ENCODE data around the gene TEC. TPM values are rescaled to one million over a fixed set of nuclear protein-coding genes. Genes with fewer than 3 reads are reported as not detected.
"Not testable (repeated sequence)": the region's sequence is repeated elsewhere in the genome, so short reads cannot be mapped to it uniquely, and the experiment has no call there.

Gene TEC
- total RNA-seq, 1 experiment from 2014 or later: 0.67 TPM

DNA sequence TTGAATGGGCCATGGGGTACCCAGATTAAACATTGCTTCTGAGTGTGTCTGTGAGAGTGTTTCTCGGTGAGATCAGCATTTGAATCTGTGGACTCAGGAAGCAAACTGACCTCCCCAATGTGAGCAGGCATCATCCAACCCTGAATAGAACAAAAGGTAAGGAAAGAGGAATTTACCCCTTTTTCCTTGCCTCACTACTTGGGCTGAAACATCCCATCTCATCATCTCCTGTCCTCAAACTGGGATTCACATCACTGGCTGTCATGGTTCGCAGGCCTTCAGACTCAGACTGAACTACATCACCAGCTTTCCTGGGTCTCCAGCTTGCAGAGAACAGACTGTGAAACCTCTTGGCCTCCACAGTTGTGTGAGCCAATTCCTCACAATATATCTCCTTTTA is 47.1 kb downstream of the TEC start:
- ChIA-PET POLR2A (no interaction called here), CTCF (no interaction called here)
- Histone ChIP-seq H3K9me3 (ENCODE audit: control insufficient read depth, insufficient read depth, low read depth, low read length) (no peaks in the 10 kb centered on the region), H3K4me3 (ENCODE audit: low read depth in 2 of 2, low read length in 2 of 2) (no peak overlapping the region), H3K27ac (ENCODE audit: low read length) (no peak overlapping the region), H3K36me3 (ENCODE audit: control insufficient read depth, insufficient read depth, low read length) (no peaks in the 10 kb centered on the region), H3K27me3 (ENCODE audit: control insufficient read depth, insufficient read depth, low read length) (no peaks in the 10 kb centered on the region), H3K4me1 (ENCODE audit: control insufficient read depth, insufficient read depth, low read length) (no peaks in the 10 kb centered on the region)
- TF ChIP-seq, protein P1, sequence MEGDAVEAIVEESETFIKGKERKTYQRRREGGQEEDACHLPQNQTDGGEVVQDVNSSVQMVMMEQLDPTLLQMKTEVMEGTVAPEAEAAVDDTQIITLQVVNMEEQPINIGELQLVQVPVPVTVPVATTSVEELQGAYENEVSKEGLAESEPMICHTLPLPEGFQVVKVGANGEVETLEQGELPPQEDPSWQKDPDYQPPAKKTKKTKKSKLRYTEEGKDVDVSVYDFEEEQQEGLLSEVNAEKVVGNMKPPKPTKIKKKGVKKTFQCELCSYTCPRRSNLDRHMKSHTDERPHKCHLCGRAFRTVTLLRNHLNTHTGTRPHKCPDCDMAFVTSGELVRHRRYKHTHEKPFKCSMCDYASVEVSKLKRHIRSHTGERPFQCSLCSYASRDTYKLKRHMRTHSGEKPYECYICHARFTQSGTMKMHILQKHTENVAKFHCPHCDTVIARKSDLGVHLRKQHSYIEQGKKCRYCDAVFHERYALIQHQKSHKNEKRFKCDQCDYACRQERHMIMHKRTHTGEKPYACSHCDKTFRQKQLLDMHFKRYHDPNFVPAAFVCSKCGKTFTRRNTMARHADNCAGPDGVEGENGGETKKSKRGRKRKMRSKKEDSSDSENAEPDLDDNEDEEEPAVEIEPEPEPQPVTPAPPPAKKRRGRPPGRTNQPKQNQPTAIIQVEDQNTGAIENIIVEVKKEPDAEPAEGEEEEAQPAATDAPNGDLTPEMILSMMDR (IDR thresholded peaks at IDR 0.05): no peak
- TF ChIP-seq SIN3A (IDR thresholded peaks at IDR 0.05; ENCODE audit: borderline replicate concordance, insufficient read depth, low read depth, low read length) (no peak), TCF7L2 (IDR thresholded peaks at IDR 0.05; ENCODE audit: low read depth, low read length) (no peak), POLR2AphosphoS5 (IDR thresholded peaks at IDR 0.05; ENCODE audit: low read depth, low read length) (no peak)
- TF ChIP-seq, protein P2, sequence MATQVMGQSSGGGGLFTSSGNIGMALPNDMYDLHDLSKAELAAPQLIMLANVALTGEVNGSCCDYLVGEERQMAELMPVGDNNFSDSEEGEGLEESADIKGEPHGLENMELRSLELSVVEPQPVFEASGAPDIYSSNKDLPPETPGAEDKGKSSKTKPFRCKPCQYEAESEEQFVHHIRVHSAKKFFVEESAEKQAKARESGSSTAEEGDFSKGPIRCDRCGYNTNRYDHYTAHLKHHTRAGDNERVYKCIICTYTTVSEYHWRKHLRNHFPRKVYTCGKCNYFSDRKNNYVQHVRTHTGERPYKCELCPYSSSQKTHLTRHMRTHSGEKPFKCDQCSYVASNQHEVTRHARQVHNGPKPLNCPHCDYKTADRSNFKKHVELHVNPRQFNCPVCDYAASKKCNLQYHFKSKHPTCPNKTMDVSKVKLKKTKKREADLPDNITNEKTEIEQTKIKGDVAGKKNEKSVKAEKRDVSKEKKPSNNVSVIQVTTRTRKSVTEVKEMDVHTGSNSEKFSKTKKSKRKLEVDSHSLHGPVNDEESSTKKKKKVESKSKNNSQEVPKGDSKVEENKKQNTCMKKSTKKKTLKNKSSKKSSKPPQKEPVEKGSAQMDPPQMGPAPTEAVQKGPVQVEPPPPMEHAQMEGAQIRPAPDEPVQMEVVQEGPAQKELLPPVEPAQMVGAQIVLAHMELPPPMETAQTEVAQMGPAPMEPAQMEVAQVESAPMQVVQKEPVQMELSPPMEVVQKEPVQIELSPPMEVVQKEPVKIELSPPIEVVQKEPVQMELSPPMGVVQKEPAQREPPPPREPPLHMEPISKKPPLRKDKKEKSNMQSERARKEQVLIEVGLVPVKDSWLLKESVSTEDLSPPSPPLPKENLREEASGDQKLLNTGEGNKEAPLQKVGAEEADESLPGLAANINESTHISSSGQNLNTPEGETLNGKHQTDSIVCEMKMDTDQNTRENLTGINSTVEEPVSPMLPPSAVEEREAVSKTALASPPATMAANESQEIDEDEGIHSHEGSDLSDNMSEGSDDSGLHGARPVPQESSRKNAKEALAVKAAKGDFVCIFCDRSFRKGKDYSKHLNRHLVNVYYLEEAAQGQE (IDR thresholded peaks at IDR 0.05; ENCODE audit: insufficient read depth in 1 of 2, low read depth in 2 of 2, low read length in 1 of 2): no peak
- BruUV-seq (replicated peaks): no TSS peak
- in situ Hi-C loops (cut with HindIII; ENCODE audit: low pct_unique_long_range_greater_than_20kb, low sequenced_read_pairs) (no loop called here), intact Hi-C loops (cut with micrococcal nuclease; ENCODE audit: unreplicated experiment) (no loop called here)
- ATAC-seq (no peak), DNase-seq (ENCODE audit: low read depth, low spot score) (no peak)

DNA sequence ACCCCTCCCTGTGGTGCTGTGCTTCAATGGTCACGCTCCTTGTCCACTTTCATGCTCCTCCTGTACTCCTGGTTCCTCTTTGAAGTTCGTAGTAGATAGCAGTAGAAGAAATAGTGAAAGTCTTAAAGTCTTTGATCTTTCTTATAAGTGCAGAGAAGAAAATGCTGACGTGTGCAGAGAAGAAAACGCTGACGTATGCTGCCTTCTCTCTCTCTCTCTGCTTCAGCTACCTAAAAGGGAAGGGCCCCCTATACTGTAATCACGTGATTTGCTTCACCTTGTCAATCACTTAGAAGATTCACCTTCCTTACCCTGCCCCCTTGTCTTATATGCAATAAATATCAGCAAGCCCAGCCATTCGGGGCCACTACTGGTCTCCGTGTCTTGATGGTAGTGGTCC is 50.2 kb downstream of the TEC start:
- H3K4me3 ChIP-seq (ENCODE audit: low read depth in 2 of 2, low read length in 2 of 2); H3K4me1 ChIP-seq (ENCODE audit: control insufficient read depth, insufficient read depth, low read length); ATAC-seq; H3K36me3 ChIP-seq (ENCODE audit: control insufficient read depth, insufficient read depth, low read length); DNase-seq (ENCODE audit: low read depth, low spot score); H3K27me3 ChIP-seq (ENCODE audit: control insufficient read depth, insufficient read depth, low read length); POLR2A ChIA-PET; CTCF ChIA-PET; intact Hi-C loops (cut with micrococcal nuclease; ENCODE audit: unreplicated experiment); H3K9me3 ChIP-seq (ENCODE audit: control insufficient read depth, insufficient read depth, low read depth, low read length); in situ Hi-C loops (cut with HindIII; ENCODE audit: low pct_unique_long_range_greater_than_20kb, low sequenced_read_pairs); H3K27ac ChIP-seq (ENCODE audit: low read length); BruUV-seq (replicated peaks): not testable (repeated sequence)

DNA sequence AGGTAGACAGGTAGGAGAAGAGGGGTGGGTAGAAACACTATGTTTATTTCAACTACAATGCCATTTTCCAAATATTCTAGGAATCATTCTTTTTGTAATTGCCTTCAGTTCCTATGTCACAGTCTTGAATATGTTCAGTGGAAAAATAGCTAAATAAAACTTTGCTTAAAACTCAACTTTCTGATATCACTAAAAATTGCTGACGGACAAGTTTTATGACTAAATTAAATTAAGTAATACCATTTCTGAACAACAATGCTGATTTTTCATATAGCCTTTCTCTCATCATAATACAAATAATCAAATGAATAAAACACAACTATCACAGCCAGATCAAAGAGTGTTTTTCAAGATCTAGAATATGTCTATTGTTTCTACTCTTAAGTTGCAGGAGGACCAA is 53.1 kb downstream of the TEC start:
- H3K9me3 ChIP-seq (ENCODE audit: control insufficient read depth, insufficient read depth, low read depth, low read length): no peaks in the 10 kb centered on the region
- POLR2A ChIA-PET: no interaction called here
- in situ Hi-C loops (cut with HindIII; ENCODE audit: low pct_unique_long_range_greater_than_20kb, low sequenced_read_pairs): no loop called here
- ATAC-seq (no peak), DNase-seq (ENCODE audit: low read depth, low spot score) (no peak)
- intact Hi-C loops (cut with micrococcal nuclease; ENCODE audit: unreplicated experiment): no loop called here
- TF ChIP-seq, protein P2 (IDR thresholded peaks at IDR 0.05; ENCODE audit: insufficient read depth in 1 of 2, low read depth in 2 of 2, low read length in 1 of 2): no peak
- TF ChIP-seq SIN3A (IDR thresholded peaks at IDR 0.05; ENCODE audit: borderline replicate concordance, insufficient read depth, low read depth, low read length) (no peak), POLR2AphosphoS5 (IDR thresholded peaks at IDR 0.05; ENCODE audit: low read depth, low read length) (no peak), TCF7L2 (IDR thresholded peaks at IDR 0.05; ENCODE audit: low read depth, low read length) (no peak)
- TF ChIP-seq, protein P1 (IDR thresholded peaks at IDR 0.05): no peak
- no peak overlapping the region for H3K27ac ChIP-seq (ENCODE audit: low read length)
- no TSS peak for BruUV-seq (replicated peaks)
- no peak overlapping the region for H3K4me3 ChIP-seq (ENCODE audit: low read depth in 2 of 2, low read length in 2 of 2)
- H3K27me3 ChIP-seq (ENCODE audit: control insufficient read depth, insufficient read depth, low read length): no peaks in the 10 kb centered on the region
- CTCF ChIA-PET: no interaction called here
- H3K36me3 ChIP-seq (ENCODE audit: control insufficient read depth, insufficient read depth, low read length): no peaks in the 10 kb centered on the region
- H3K4me1 ChIP-seq (ENCODE audit: control insufficient read depth, insufficient read depth, low read length): no peaks in the 10 kb centered on the region

Measured in Panc1 (cell line).